Activated B cell treated with CpG ODN at 0.5 μM for 24 hours (primary cell): Measurements from ENCODE around the gene MYO7A. TPM values are rescaled to one million over a fixed set of nuclear protein-coding genes. Genes with fewer than 3 reads are reported as not detected.

Experiments
- ATAC-seq: fragments of 200-7000 bp; cut with Tn5 transposase; one replicate; pipeline ENCODE4 v1.10.0; 2021; ENCODE audit warnings: low read depth, mild to moderate bottlenecking, moderate library complexity
- CTCF ChIA-PET: fragments of 350-600 bp; sonication (Branson Sonifier 250); formaldehyde crosslinking; loops from one replicate; lab custom pipeline; 2021; ENCODE audit warnings: antibody characterized with exemption; lab: Charles Lee
- POLR2A ChIA-PET: fragments of 350-600 bp; sonication (Branson Sonifier 250); formaldehyde crosslinking; loops from one replicate; lab custom pipeline; 2021; ENCODE audit warnings: antibody characterized with exemption; lab: Charles Lee
- DNase-seq: peaks from one replicate; pipeline ENCODE4 v3.0.0; 2022
- H3K27ac Mint-ChIP-seq: one replicate; pipeline ENCODE4 v1.8.0; 2020; ENCODE audit warnings: mixed read lengths
- H3K27me3 Mint-ChIP-seq: one replicate; pipeline ENCODE4 v1.8.0; 2021; ENCODE audit warnings: mixed read lengths
- H3K36me3 Mint-ChIP-seq: one replicate; pipeline ENCODE4 v1.8.0; 2021; ENCODE audit warnings: low read depth, mixed read lengths
- H3K4me1 Mint-ChIP-seq: one replicate; pipeline ENCODE4 v1.8.0; 2021; ENCODE audit warnings: mixed read lengths
- H3K4me3 Mint-ChIP-seq: one replicate; pipeline ENCODE4 v1.8.0; 2020; ENCODE audit warnings: mild to moderate bottlenecking, mixed read lengths
- H3K9me3 Mint-ChIP-seq: one replicate; pipeline ENCODE4 v1.8.0; 2020; ENCODE audit warnings: mixed read lengths
- intact Hi-C: fragments of 100-400 bp; cut with micrococcal nuclease; formaldehyde crosslinking; loops from one replicate; pipeline ENCODE4 v1.15.1; 2024
- total RNA-seq: library from RNA; stranded (reverse); gene quantifications from 2 replicates; pipeline ENCODE4 v1.2.3, GENCODE V29; 2022
- TF ChIP-seq, protein P1 (sequence below): fragments of 200-600 bp; IDR thresholded peaks from one replicate; pipeline ENCODE4 v1.8.0; 2022; ENCODE audit warnings: antibody characterized with exemption, mild to moderate bottlenecking

MYO7A gene
- total RNA-seq, 1 donor from 2014 or later: 5.4 TPM

DNA sequence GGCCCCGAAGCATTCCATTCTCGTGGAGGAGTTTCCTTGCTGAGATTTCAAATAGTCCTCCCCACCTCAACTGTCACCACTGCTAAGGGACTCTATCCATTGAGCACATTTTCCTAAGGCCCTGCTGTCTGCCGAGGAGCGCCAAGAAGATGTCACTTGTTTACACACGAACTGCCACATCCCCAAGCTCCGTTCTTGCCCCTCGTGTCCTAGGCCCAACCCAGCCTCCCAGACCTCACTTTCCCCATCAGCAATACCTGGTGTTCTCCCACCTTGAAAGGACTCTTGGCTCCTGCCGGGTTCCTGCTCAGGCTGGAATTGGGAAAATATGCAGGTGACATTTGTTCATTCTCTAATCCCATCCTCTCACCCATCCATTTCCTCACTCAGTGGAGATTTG lies 4.0 kb upstream of the MYO7A start:
- no peak overlapping the region for H3K27ac Mint-ChIP-seq
- ChIA-PET POLR2A (no interaction called here), CTCF (no interaction called here)
- DNase-seq: no peak
- no peak overlapping the region for H3K4me3 Mint-ChIP-seq
- no peak for ATAC-seq
- no peaks in the 10 kb centered on the region for H3K36me3 Mint-ChIP-seq
- no peaks in the 10 kb centered on the region for H3K9me3 Mint-ChIP-seq
- peaks cover 19% of the 10 kb centered on the region for H3K4me1 Mint-ChIP-seq
- intact Hi-C loops: no loop called here
- TF ChIP-seq, protein P1, sequence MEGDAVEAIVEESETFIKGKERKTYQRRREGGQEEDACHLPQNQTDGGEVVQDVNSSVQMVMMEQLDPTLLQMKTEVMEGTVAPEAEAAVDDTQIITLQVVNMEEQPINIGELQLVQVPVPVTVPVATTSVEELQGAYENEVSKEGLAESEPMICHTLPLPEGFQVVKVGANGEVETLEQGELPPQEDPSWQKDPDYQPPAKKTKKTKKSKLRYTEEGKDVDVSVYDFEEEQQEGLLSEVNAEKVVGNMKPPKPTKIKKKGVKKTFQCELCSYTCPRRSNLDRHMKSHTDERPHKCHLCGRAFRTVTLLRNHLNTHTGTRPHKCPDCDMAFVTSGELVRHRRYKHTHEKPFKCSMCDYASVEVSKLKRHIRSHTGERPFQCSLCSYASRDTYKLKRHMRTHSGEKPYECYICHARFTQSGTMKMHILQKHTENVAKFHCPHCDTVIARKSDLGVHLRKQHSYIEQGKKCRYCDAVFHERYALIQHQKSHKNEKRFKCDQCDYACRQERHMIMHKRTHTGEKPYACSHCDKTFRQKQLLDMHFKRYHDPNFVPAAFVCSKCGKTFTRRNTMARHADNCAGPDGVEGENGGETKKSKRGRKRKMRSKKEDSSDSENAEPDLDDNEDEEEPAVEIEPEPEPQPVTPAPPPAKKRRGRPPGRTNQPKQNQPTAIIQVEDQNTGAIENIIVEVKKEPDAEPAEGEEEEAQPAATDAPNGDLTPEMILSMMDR: no peak
- peaks cover 6% of the 10 kb centered on the region for H3K27me3 Mint-ChIP-seq

DNA sequence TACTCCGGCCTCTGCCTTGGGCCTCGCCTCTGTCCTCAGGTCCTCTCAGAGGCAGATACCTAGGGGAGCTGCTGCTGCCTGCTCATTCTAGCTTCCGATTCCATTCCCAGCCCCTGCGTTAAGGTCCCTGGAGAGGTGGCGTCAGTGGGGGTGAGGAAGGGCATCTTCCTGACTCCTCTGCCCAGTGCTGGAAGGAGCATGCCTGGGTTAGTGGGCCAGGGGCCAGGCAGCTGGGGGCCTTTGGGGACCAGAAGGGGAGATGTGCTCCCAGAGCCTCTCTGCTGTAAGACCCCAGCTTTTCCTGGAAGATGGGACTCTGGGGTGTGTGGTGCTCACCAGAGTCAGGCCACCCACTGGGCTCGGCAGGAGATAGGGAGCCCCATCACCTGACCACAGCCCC lies 3.6 kb upstream of the MYO7A start:
- POLR2A ChIA-PET: no interaction called here
- CTCF ChIA-PET: no interaction called here
- TF ChIP-seq, protein P1: no peak
- peaks cover 19% of the 10 kb centered on the region for H3K4me1 Mint-ChIP-seq
- no peak overlapping the region for H3K27ac Mint-ChIP-seq
- no peak for DNase-seq
- H3K36me3 Mint-ChIP-seq: no peaks in the 10 kb centered on the region
- no peaks in the 10 kb centered on the region for H3K9me3 Mint-ChIP-seq
- no peak overlapping the region for H3K4me3 Mint-ChIP-seq
- H3K27me3 Mint-ChIP-seq: peaks cover 6% of the 10 kb centered on the region
- no peak for ATAC-seq
- intact Hi-C loops: no loop called here

DNA sequence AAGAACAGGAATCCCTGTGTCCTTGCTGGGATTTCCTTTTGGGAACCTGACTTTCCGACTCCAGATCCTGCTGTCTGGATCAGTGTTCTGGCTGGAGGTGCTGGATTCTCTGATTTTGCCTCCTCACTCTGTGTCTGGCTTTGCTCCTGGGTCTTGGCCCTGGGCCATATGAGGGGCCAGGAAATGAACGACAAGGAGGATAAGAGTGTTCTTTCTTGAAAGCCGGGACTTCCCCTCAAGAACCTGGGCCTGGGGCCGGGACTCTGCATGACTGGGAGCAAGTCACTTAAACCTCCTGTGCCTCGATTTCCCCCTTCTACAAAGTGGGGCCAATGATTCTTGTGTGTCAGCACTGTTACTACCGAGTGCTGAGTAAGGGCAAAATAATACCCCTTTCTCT lies 2.9 kb upstream of the MYO7A start:
- H3K36me3 Mint-ChIP-seq: no peaks in the 10 kb centered on the region
- POLR2A ChIA-PET: no interaction called here
- H3K27me3 Mint-ChIP-seq: peaks cover 6% of the 10 kb centered on the region
- DNase-seq (no peak), ATAC-seq (no peak)
- H3K27ac Mint-ChIP-seq: no peak overlapping the region
- no peak overlapping the region for H3K4me3 Mint-ChIP-seq
- peaks cover 19% of the 10 kb centered on the region for H3K4me1 Mint-ChIP-seq
- TF ChIP-seq, protein P1: no peak
- H3K9me3 Mint-ChIP-seq: no peaks in the 10 kb centered on the region
- CTCF ChIA-PET: no interaction called here
- intact Hi-C loops: no loop called here

DNA sequence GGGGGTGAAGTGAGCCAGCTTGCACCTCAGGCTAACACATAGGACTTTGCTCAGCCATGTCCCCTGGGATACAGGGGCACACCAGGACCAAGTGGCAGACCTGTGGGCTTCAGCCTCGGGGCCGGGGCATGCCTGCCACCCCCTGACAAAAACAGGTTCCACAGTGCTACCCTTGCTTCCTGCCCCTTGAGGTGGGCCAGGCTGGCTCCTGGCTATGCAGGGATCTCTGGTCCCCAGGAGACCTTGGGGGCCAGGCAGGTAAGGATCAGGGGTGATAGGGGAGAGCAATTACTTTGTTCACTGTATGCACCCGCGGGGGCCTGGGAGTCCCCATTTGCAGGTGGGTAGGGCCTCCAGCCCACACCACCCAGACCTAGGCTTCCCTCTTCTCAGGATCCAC lies 2.4 kb upstream of the MYO7A start:
- Mint-ChIP-seq H3K4me3 (no peak overlapping the region), H3K27ac (no peak overlapping the region), H3K27me3 (peaks cover 6% of the 10 kb centered on the region), H3K4me1 (peaks cover 19% of the 10 kb centered on the region), H3K9me3 (no peaks in the 10 kb centered on the region), H3K36me3 (no peaks in the 10 kb centered on the region)
- ChIA-PET POLR2A (no interaction called here), CTCF (no interaction called here)
- intact Hi-C loops: no loop called here
- no peak for DNase-seq
- no peak for ATAC-seq
- TF ChIP-seq, protein P1: no peak

DNA sequence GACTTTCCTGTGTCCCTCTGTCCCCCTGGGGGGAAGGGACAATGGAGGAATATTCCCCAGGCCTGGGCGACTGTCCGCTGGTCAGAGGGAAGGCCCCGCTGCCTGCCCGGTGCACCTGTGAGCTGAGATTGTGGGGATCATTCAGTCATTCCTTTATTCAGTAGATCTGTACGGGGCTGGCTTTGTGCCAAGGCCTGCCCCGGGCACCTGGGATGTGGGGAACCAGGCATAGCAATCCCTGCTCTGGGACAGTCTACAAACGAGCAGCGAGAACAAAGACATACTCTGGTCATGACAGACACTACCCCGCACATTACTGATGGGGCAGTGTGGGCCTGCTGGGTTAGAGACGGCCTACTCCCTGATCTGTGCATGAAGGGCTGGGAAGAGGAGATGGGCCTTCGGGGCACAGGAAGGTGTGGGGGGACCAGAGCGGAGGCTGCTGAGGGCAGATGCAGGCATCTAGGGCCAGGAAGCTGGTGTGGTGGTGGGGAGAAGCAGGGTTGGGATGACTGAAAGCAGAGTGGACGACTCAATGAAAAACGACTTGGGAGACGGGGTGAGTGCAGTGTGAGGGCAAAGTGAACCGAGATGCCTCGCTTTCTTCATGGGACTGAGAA lies 1.8 kb upstream of the MYO7A start:
- Mint-ChIP-seq H3K4me1 (peaks cover 19% of the 10 kb centered on the region), H3K4me3 (no peak overlapping the region), H3K27me3 (peaks cover 6% of the 10 kb centered on the region), H3K9me3 (no peaks in the 10 kb centered on the region), H3K27ac (no peak overlapping the region), H3K36me3 (no peaks in the 10 kb centered on the region)
- ChIA-PET CTCF (interaction anchor here (0.9 to 2.6 kb wide), 6 partner anchors 9 to 493 kb away, joined by 3 to 28 read pairs (median 9); no protein-coding TSS in a partner anchor), POLR2A (no interaction called here)
- DNase-seq (no peak), ATAC-seq (no peak)
- intact Hi-C loops: no loop called here
- TF ChIP-seq, protein P1: no peak
